Astrocyte of the cerebellum (primary cell): ENCODE results near the gene FAM24A.
A peak's percentile ranks its signal among the peaks of the same experiment; 100 is the strongest.

ENCODE experiments used
- DNase-seq: peaks from one replicate; pipeline ENCODE4 v3.0.0-alpha.2; 2011; ENCODE audit warnings: low read depth
- H3K4me3 ChIP-seq: 2 replicates; pipeline ENCODE4 v1.5.1; 2011; ENCODE audit warnings: mild to moderate bottlenecking, low read depth, low read length, moderate library complexity
- in situ Hi-C: cut with HindIII; loops from 2 replicates; pipeline ENCODE4 v1.10.0; 2017; ENCODE audit warnings: low sequenced_read_pairs
- TF ChIP-seq, protein P1 (sequence below): IDR thresholded peaks from 2 replicates; pipeline ENCODE4 v1.5.1; 2012; ENCODE audit warnings: low read length, low read depth, moderate library complexity, mild to moderate bottlenecking; ENCODE audit errors: missing control alignments

The FAM24A gene

DNA sequence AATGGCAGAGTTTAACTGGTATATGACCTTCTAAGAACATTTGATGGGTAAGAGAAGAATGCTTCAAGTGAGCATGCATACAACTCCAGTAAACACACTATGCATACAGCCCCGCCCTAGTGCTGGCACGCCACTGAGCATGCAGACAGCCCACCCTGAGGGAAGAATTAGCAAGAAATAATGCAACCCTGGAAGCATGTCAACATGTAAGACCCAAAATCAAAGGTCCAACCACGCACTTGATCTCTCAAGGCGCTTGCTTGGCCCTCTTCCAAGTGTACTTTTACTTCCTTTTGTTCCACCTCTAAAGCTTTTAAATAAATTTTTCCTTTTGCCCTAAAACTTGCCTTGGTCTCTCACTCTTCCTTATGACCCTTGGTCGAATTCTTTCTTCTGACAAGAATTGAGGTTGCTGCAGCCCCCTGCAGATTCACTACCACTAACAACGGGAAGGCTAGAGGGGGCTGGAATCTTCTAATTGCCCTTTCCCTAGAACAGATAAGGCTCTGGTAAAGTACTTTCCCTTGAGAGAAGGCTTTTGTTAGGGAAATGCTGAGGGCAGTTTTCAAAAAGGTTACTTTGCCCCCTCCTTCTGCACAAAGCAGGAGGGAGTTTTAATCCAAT is 34.5 kb upstream of the FAM24A start:
- H3K4me3 ChIP-seq, result no peak overlapping the region
- TF ChIP-seq, protein P1, sequence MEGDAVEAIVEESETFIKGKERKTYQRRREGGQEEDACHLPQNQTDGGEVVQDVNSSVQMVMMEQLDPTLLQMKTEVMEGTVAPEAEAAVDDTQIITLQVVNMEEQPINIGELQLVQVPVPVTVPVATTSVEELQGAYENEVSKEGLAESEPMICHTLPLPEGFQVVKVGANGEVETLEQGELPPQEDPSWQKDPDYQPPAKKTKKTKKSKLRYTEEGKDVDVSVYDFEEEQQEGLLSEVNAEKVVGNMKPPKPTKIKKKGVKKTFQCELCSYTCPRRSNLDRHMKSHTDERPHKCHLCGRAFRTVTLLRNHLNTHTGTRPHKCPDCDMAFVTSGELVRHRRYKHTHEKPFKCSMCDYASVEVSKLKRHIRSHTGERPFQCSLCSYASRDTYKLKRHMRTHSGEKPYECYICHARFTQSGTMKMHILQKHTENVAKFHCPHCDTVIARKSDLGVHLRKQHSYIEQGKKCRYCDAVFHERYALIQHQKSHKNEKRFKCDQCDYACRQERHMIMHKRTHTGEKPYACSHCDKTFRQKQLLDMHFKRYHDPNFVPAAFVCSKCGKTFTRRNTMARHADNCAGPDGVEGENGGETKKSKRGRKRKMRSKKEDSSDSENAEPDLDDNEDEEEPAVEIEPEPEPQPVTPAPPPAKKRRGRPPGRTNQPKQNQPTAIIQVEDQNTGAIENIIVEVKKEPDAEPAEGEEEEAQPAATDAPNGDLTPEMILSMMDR, result no peak
- DNase-seq, result no peak
- in situ Hi-C loops, result no loop called here

DNA sequence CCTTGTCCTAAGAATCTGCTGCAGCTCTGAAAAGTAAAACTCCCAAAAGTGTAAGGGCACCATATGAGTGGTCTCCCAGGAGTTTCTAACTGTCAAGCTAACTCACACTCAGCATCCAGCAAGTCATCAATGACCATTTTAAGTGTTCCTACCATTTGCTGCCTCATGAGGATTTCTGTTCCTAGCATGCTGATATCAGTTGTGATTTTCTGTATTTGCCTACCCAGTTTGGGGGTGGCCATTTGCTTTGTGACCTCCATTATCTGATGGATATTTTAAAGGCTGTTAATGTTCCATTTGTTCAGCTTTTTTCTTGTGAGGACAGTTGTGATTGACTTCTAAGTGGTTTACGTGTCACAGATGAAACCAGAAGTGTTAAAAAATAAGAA is 33.9 kb upstream of the FAM24A start:
- DNase-seq, result no peak
- no peak overlapping the region for H3K4me3 ChIP-seq
- TF ChIP-seq, protein P1, result no peak
- in situ Hi-C loops, result no loop called here

DNA sequence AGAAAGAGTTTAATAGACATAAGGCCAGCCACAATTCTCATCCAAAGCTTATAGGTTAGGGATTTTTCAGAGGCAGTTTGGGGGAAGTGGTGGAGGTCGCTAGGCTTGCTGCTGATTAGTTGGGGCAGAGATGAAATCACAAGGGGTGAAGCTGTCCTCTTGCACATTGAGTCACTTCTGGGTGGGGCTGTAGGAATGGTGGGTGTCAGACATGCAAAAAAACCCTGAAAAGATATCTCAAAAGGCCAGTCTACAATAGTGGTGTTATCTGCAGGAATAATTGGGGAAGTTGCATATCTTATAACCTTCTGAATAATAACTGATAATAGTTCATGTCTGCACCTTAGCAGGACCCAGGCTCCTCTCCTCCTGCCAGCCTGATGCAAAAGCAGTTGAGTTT is 33.1 kb upstream of the FAM24A start:
- H3K4me3 ChIP-seq, result no peak overlapping the region
- DNase-seq, result no peak
- TF ChIP-seq, protein P1, result no peak
- in situ Hi-C loops, result no loop called here

DNA sequence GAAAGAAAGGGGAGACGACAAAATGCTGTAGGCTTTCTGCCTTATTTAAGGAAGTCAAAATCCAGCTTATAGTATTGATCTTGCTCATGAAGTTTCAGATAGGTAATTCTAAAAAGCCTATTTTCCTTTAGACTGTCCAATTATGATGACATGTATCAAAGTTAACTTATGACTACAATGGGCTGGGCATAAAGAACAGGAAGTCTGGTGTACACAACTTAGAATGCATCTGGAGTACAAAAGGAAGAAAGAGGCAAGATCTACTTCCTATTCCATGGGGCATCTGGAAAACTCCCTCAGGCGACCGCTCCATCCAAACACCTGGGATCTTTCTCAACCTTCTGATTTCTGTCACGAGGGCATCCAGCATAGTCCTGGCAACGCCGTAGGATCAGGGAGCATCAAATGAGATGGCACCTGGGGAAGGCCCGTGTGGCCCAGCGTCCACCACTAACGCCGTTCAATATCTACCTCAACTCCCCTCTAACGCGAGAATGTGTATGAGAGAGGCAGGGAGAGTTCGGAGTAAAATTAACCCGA is 31.5 kb upstream of the FAM24A start:
- no peak for DNase-seq
- in situ Hi-C loops, result no loop called here
- peak overlapping the region; percentile 56 for H3K4me3 ChIP-seq
- TF ChIP-seq, protein P1, result no peak

DNA sequence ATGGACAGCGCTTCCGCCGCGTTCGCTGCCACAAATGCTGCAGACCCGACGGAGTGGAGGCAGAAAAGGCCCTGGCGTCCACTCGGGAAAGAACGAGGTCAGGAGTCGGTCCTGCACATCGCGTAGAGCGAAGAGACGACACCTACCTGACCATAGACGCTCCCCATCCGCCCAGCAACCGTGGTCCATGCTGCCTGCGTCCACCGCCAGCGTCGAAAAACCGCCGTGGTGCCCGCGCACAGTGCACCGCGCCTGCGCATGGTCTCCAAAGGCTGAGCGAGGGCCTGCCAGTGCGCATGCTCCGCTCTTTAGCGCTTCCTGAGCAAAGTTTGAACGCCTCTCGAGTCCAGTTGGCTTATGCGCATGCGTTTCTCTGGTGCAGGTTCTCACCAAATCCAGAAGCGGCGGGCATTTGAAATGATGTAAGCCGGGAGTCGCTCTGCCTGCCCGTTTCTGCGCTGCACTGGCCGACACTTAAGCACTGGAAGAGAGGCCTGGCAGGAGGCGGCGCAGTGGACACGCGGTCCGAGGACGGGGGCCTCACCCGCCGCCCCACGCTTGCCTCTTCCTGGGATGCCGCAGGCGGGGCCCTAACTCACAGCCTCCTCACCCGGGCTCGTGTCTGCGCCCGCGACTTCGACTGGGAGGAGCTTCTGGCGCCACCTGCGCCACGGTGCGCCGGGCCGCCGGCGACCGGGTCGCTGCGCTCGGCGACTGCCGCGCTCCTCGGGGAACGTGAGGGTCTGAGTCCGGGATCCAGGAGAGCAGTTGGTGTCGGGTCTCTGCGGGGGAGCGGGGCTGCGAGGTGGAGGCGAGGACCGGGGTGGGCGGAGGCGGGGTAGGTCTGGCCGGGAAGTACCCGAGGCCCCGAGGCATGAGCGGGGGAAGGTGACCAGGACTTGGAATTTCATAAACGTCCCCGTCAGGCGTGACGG is 30.8 kb upstream of the FAM24A start, which contains the start of gene FAM24B:
TSS of gene FAM24B (minus strand) at position 243 of the 935 bp plus-strand sequence. CDS start 29,066 bp downstream, outside the sequence.
- in situ Hi-C loops, result no loop called here
- DNase-seq, result peak; percentile 97
- H3K4me3 ChIP-seq, result peak within 1 kb of the TSS; percentile 56
- TF ChIP-seq, protein P1, result no peak

DNA sequence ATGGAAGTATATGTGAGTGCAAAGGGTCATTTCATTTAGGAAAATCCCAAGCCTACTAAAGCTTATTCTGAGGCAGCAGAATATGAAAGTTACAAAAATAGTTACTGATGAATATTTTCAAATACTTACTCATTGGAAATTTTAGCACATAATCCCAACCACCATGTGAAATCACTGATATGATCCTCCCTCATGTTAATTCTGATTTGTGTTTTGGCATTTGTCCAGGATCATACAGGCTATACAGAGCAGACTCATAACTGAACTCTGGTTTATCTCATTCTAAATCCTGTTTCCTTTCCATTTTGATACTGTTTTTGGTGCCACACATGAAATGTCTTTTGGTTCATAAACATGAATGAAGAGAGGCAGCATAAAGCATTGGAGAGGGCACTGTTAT is 27.6 kb upstream of the FAM24A start:
- in situ Hi-C loops, result no loop called here
- no peak overlapping the region for H3K4me3 ChIP-seq
- no peak for DNase-seq
- TF ChIP-seq, protein P1, result no peak
